Fibroblast of the aortic adventitia (primary cell): ENCODE measurements around the gene FKBP14. TPM values are rescaled to one million over a fixed set of nuclear protein-coding genes. Genes with fewer than 3 reads are reported as not detected.

Source experiments
- DNase-seq: peaks from one replicate; pipeline ENCODE4 v3.0.0-alpha.2; 2010; ENCODE audit warnings: low read depth
- H3K4me3 ChIP-seq: 2 replicates; pipeline ENCODE4 v1.5.1; 2011; ENCODE audit warnings: low read depth, mild to moderate bottlenecking, control low read depth, low read length, moderate library complexity
- total RNA-seq: library from RNA; depleted of rRNA; stranded (reverse); fragments of >200 nt; gene quantifications from 2 replicates; pipeline ENCODE4 v1.2.3, GENCODE V29; 2012; ENCODE audit warnings: low replicate concordance
- TF ChIP-seq, protein P1 (sequence below): IDR thresholded peaks from 2 replicates; pipeline ENCODE4 v1.5.1; 2011; ENCODE audit warnings: mild to moderate bottlenecking, low read length, control low read depth, inconsistent platforms; ENCODE audit not compliant: insufficient read depth

The FKBP14 gene
- total RNA-seq, 1 donor: 39.9 TPM

DNA sequence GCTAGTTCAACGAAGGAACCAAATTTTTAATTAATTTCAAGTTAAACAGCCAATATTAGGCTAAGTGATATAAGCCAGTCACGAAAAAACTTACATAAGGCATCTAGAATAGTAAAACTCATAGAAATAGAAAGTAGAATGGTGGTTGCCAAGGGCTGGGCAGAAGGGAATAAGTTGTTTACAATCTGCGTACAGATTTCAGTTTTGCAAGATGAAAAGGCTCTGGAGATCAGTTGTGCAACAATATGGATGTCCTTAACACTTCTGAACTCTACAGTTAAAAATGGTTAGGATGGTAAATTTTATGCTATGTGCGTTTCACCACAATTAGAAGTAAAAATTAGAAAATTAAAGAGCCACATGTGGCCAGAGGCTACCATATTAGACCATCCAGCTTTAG, 50.2 kb downstream of the FKBP14 start:
- no peak overlapping the region for H3K4me3 ChIP-seq
- DNase-seq: peak; percentile 57
- TF ChIP-seq, protein P1, sequence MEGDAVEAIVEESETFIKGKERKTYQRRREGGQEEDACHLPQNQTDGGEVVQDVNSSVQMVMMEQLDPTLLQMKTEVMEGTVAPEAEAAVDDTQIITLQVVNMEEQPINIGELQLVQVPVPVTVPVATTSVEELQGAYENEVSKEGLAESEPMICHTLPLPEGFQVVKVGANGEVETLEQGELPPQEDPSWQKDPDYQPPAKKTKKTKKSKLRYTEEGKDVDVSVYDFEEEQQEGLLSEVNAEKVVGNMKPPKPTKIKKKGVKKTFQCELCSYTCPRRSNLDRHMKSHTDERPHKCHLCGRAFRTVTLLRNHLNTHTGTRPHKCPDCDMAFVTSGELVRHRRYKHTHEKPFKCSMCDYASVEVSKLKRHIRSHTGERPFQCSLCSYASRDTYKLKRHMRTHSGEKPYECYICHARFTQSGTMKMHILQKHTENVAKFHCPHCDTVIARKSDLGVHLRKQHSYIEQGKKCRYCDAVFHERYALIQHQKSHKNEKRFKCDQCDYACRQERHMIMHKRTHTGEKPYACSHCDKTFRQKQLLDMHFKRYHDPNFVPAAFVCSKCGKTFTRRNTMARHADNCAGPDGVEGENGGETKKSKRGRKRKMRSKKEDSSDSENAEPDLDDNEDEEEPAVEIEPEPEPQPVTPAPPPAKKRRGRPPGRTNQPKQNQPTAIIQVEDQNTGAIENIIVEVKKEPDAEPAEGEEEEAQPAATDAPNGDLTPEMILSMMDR: no peak

DNA sequence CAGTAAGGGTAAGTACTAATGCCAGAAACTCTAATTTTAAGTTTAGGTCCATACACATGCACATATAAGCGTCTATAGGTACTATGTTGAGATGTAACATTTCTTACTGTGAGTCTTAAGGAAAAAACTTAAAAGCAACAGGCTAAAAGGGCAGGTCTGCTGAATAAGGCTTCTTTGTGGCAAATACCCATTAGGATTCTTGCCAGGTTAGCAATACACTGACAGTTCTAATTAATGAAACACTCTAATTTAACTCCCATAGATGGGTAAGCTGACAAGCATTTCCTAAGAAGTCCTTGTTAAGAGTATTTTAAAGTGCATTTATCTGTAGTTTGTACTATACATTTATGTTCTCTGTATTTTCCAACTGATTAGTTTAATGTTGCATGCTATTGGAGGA, 50.9 kb downstream of the FKBP14 start:
- no peak for DNase-seq
- no peak overlapping the region for H3K4me3 ChIP-seq
- TF ChIP-seq, protein P1: no peak

DNA sequence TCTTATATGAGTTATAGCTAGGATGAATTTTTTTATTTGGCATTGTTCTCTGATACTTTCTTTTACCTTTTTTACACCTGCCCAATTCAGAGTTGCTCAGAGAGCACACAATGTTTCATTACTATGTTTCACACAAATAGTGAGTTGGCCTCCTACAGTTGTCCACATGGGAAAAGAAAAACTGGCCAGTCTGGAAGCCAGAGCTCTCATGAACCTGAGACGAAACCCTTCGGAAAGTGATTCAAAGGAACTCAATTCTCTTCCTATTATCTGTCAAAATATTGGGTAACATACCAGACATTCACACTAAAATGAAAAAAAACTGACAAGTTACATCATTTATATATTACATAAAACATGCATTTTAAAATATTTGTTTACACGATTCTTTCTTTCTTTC, 52.2 kb downstream of the FKBP14 start:
- H3K4me3 ChIP-seq: no peak overlapping the region
- DNase-seq: no peak
- TF ChIP-seq, protein P1: no peak

DNA sequence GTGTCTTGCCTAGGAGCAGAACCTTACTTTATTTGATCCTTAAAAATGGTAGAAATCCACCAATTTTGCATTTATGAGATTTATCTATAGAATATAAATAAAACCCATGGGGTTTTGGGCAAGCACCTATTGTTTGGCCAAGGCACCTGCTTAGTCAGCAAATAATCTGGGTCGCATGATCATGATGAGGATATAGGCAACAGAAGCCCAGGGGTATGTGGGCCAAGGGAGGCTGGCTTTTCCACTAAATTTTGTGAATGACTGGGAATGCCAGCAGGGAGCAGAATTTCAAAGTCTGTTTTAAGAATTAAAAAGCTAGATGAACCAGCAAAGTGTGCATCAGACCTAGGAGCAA, 54.2 kb downstream of the FKBP14 start:
- DNase-seq: no peak
- TF ChIP-seq, protein P1: no peak
- H3K4me3 ChIP-seq: no peak overlapping the region

DNA sequence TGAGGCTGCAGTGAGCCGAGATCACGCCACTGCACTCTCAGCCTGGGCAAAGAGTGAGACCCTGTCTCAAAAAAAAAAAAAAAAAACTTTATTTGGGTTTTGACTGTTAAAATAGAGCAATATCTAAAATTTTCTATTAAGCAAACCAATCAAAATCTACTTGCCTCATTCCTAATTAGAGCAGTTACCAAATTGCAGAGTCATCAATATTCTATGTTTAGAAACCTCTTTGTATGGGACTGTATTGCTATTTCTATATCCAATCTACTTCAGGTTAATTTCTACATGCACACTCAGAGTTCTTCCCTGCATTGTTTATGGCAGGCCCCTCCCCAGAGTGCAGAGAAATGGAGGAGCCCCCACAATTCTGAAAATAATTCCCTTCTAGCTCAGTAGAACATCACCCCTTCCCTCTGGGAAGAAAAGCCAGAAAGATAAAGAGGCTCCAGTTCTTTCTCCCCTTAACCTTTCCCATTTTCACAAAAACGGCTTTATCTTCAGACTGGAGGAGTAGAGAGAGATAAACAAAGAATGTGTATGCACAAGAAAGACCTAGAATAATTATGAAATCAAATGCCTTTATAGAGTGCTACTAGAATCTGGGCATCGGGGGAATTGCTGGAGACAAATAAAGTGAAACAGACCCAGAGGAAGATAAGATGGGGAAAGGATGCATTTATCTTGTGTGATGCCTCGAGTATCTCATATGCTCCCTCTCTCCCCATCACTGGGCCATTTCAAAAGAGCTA, 54.8 kb downstream of the FKBP14 start:
- no peak overlapping the region for H3K4me3 ChIP-seq
- peak; percentile 58 for DNase-seq
- TF ChIP-seq, protein P1: no peak

DNA sequence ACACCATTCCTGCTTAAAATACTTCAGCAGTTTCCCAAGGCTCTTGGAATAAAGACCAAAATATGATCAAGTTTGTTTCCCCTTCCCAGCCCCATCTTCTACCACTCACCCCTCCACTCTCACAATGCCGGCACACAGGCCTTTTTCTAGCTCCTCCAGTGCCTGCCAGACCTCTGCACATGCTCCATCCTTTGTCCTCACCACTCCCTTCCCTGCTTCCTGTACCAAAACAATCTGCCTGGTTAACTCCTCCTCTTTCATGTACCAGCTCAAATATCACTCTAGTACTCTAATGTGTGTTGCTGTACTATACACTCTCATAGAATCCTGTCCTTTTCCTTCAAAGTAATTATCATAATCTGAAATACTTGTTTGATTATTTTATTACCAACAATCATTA, 56.3 kb downstream of the FKBP14 start:
- no peak overlapping the region for H3K4me3 ChIP-seq
- TF ChIP-seq, protein P1: no peak

DNA sequence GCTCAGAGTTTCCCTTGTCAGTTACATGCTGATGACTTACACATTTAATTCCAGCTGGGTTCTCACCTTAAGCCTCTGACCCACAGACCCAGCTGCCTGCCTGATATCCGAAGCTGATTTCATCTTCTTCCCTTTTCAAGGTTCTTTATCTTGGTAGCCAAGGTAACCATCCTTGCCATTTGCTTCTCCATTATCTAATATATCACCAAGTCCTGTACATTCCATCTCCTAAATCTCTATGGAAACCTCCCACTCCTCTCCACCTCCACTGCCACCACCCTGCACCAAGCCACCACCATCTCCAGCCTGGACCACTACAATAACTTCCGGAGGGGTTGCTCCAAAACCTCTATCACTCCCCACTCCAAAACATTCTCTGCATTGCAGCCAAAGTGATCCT, 56.8 kb downstream of the FKBP14 start:
- DNase-seq: no peak
- TF ChIP-seq, protein P1: no peak
- no peak overlapping the region for H3K4me3 ChIP-seq

More for the DNA sequence above, 56.3 kb downstream of the FKBP14 start:
- DNase-seq: no peak
